Mammary epithelial cell (primary cell): ENCODE measurements around the gene PRM2.

Experiments used
- EZH2 ChIP-seq: IDR thresholded peaks from 2 replicates; pipeline ENCODE4 v1.6.1; 2012; ENCODE audit warnings: low read length, inconsistent platforms, borderline replicate concordance
- TF ChIP-seq, protein P1 (sequence below), 2 donors: IDR thresholded peaks in 1 of 2; conservative IDR thresholded peaks in 1 of 2; 2 replicates each; pipeline ENCODE4 v1.5.1; 2011 to 2012; ENCODE audit warnings: inconsistent platforms in 2 of 2, low read length in 2 of 2, mild to moderate bottlenecking in 2 of 2, control low read depth in 1 of 2, low read depth in 1 of 2; ENCODE audit not compliant: insufficient read depth in 1 of 2; ENCODE audit errors: extremely low read depth in 1 of 2

- TF ChIP-seq, protein P1, sequence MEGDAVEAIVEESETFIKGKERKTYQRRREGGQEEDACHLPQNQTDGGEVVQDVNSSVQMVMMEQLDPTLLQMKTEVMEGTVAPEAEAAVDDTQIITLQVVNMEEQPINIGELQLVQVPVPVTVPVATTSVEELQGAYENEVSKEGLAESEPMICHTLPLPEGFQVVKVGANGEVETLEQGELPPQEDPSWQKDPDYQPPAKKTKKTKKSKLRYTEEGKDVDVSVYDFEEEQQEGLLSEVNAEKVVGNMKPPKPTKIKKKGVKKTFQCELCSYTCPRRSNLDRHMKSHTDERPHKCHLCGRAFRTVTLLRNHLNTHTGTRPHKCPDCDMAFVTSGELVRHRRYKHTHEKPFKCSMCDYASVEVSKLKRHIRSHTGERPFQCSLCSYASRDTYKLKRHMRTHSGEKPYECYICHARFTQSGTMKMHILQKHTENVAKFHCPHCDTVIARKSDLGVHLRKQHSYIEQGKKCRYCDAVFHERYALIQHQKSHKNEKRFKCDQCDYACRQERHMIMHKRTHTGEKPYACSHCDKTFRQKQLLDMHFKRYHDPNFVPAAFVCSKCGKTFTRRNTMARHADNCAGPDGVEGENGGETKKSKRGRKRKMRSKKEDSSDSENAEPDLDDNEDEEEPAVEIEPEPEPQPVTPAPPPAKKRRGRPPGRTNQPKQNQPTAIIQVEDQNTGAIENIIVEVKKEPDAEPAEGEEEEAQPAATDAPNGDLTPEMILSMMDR (conservative IDR thresholded peaks at IDR 0.05 in 1 of 2, IDR thresholded peaks at IDR 0.05 in 1 of 2; ENCODE audit: extremely low read depth in 1 of 2, insufficient read depth in 1 of 2, low read depth in 1 of 2, low read length in 2 of 2), result peak; percentile 60 to 69
- TF ChIP-seq EZH2, result no peak
Observed at GRCh38 chr16:11255737-11256660, 20.3 kb downstream of the PRM2 start, which contains the start of gene SOCS1.
